ENCODE data around the gene ELOA.

- TF ChIP-seq CTCF (conservative IDR thresholded peaks at IDR 0.05; ENCODE audit: low read depth in 2 of 2) (no peak), POLR2AphosphoS5 (IDR thresholded peaks at IDR 0.05; ENCODE audit: low read depth) (no peak), CREB1 (CRISPR knock-in tag; IDR thresholded peaks at IDR 0.05; ENCODE audit: low read depth) (no peak)
Measured at GRCh38 chr1:23801338-23801748, 58.1 kb downstream of the ELOA start.
